Measurements from ENCODE around the gene BICD2.

DNA sequence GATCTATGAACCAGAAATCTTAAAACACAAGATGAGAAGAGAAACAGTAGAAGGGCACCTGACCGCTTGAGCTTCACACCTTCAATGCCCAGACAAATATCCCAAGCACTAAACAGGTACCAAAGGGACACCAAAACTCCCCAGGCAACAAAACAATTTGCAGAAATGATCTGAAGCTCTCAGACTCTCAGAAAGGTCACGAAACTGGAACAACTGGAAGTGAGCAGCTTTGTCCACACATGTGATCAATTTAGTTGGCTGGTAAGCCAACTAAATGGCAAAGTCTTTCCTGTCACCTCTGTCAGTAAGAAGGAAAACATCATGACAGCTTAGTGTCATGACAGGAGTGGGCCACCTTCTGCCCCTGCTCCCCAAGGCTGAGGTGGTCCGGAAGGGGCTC lies 98.8 kb downstream of the BICD2 start:
- TF ChIP-seq POLR2A (IDR thresholded peaks at IDR 0.05) (no peak), CTCF (IDR thresholded peaks at IDR 0.05) (no peak)
